ENCODE results near the gene PPIF. TPM values are rescaled to one million over a fixed set of nuclear protein-coding genes. Genes with fewer than 3 reads are reported as not detected.

Gene PPIF
- total and polyA plus RNA-seq, 2 donors = 17.4 to 39.4 TPM

- Histone ChIP-seq H3K27ac (ENCODE audit: low read depth) (no peak overlapping the region), H3K36me3 (ENCODE audit: insufficient read depth) (no peaks in the 10 kb centered on the region), H3K4me1 (ENCODE audit: insufficient read depth) (no peaks in the 10 kb centered on the region), H3K4me3 (ENCODE audit: low read depth, low read length) (no peak overlapping the region)
- DNase-seq (ENCODE audit: extremely low spot score) = no peak
- 42% methylated on average over 16 of the region's 16 CpGs for WGBS
These were observed 43.4 kb downstream of the PPIF start for GRCh38 chr10:79390551-79391229.

- H3K36me3 ChIP-seq (ENCODE audit: insufficient read depth) = no peaks in the 10 kb centered on the region
- 69% methylated on average over 12 of the region's 12 CpGs for WGBS
- H3K27ac ChIP-seq (ENCODE audit: low read depth) = no peak overlapping the region
- no peaks in the 10 kb centered on the region for H3K4me1 ChIP-seq (ENCODE audit: insufficient read depth)
- no peak for DNase-seq (ENCODE audit: extremely low spot score)
- H3K4me3 ChIP-seq (ENCODE audit: low read depth, low read length) = no peak overlapping the region
These were observed 44.2 kb downstream of the PPIF start for GRCh38 chr10:79391231-79392019.

- H3K4me3 ChIP-seq (ENCODE audit: low read depth, low read length) = no peak overlapping the region
- no peaks in the 10 kb centered on the region for H3K36me3 ChIP-seq (ENCODE audit: insufficient read depth)
- H3K4me1 ChIP-seq (ENCODE audit: insufficient read depth) = no peaks in the 10 kb centered on the region
- no peak for DNase-seq (ENCODE audit: extremely low spot score)
- 84% methylated on average over 14 of the region's 14 CpGs for WGBS
- no peak overlapping the region for H3K27ac ChIP-seq (ENCODE audit: low read depth)
These were observed 44.7 kb downstream of the PPIF start for GRCh38 chr10:79392020-79392398.

GRCh38 chr10:79392506-79393176, 45.4 kb downstream of the PPIF start:
- 57% methylated on average over 6 of the region's 6 CpGs for WGBS
- Histone ChIP-seq H3K36me3 (ENCODE audit: insufficient read depth) (no peaks in the 10 kb centered on the region), H3K4me3 (ENCODE audit: low read depth, low read length) (no peak overlapping the region), H3K27ac (ENCODE audit: low read depth) (no peak overlapping the region), H3K4me1 (ENCODE audit: insufficient read depth) (no peaks in the 10 kb centered on the region)
- DNase-seq (ENCODE audit: extremely low spot score) = no peak

- no peak overlapping the region for H3K27ac ChIP-seq (ENCODE audit: low read depth)
- H3K36me3 ChIP-seq (ENCODE audit: insufficient read depth) = no peaks in the 10 kb centered on the region
- DNase-seq (ENCODE audit: extremely low spot score) = no peak
- no peaks in the 10 kb centered on the region for H3K4me1 ChIP-seq (ENCODE audit: insufficient read depth)
- no peak overlapping the region for H3K4me3 ChIP-seq (ENCODE audit: low read depth, low read length)
- WGBS = 93% methylated on average over 4 of the region's 4 CpGs
These were observed 46.1 kb downstream of the PPIF start for GRCh38 chr10:79393221-79393923.

GRCh38 chr10:79393924-79394610, 46.8 kb downstream of the PPIF start:
- WGBS = 93% methylated on average over 17 of the region's 17 CpGs
- H3K27ac ChIP-seq (ENCODE audit: low read depth) = no peak overlapping the region
- no peak overlapping the region for H3K4me3 ChIP-seq (ENCODE audit: low read depth, low read length)
- H3K36me3 ChIP-seq (ENCODE audit: insufficient read depth) = no peaks in the 10 kb centered on the region
- no peak for DNase-seq (ENCODE audit: extremely low spot score)
- H3K4me1 ChIP-seq (ENCODE audit: insufficient read depth) = no peaks in the 10 kb centered on the region

GRCh38 chr10:79394664-79395063, 47.4 kb downstream of the PPIF start:
- H3K27ac ChIP-seq (ENCODE audit: low read depth) = no peak overlapping the region
- no peaks in the 10 kb centered on the region for H3K36me3 ChIP-seq (ENCODE audit: insufficient read depth)
- WGBS = 90% methylated on average over 5 of the region's 5 CpGs
- no peaks in the 10 kb centered on the region for H3K4me1 ChIP-seq (ENCODE audit: insufficient read depth)
- DNase-seq (ENCODE audit: extremely low spot score) = no peak
- no peak overlapping the region for H3K4me3 ChIP-seq (ENCODE audit: low read depth, low read length)

GRCh38 chr10:79396520-79396919, 49.3 kb downstream of the PPIF start:
- no peak overlapping the region for H3K27ac ChIP-seq (ENCODE audit: low read depth)

GRCh38 chr10:79397051-79397450, 49.8 kb downstream of the PPIF start:
- Histone ChIP-seq H3K4me1 (ENCODE audit: insufficient read depth) (no peaks in the 10 kb centered on the region), H3K27ac (ENCODE audit: low read depth) (peak overlapping the region; percentile 75)

More at GRCh38 chr10:79396520-79396919, 49.3 kb downstream of the PPIF start:
- Histone ChIP-seq H3K4me1 (ENCODE audit: insufficient read depth) (no peaks in the 10 kb centered on the region), H3K36me3 (ENCODE audit: insufficient read depth) (no peaks in the 10 kb centered on the region), H3K4me3 (ENCODE audit: low read depth, low read length) (no peak overlapping the region)
- 64% methylated on average over 5 of the region's 5 CpGs for WGBS
- no peak for DNase-seq (ENCODE audit: extremely low spot score)

GRCh38 chr10:79397575-79398303, 50.5 kb downstream of the PPIF start:
- Histone ChIP-seq H3K4me1 (ENCODE audit: insufficient read depth) (no peaks in the 10 kb centered on the region), H3K36me3 (ENCODE audit: insufficient read depth) (no peaks in the 10 kb centered on the region), H3K27ac (ENCODE audit: low read depth) (peak overlapping the region; percentile 75), H3K4me3 (ENCODE audit: low read depth, low read length) (no peak overlapping the region)
- no peak for DNase-seq (ENCODE audit: extremely low spot score)
- WGBS = 29% methylated on average over 17 of the region's 17 CpGs

More at GRCh38 chr10:79397051-79397450, 49.8 kb downstream of the PPIF start:
- no peak for DNase-seq (ENCODE audit: extremely low spot score)
- Histone ChIP-seq H3K36me3 (ENCODE audit: insufficient read depth) (no peaks in the 10 kb centered on the region), H3K4me3 (ENCODE audit: low read depth, low read length) (no peak overlapping the region)
- 61% methylated on average over 6 of the region's 6 CpGs for WGBS

- Histone ChIP-seq H3K36me3 (ENCODE audit: insufficient read depth) (no peaks in the 10 kb centered on the region), H3K4me3 (ENCODE audit: low read depth, low read length) (no peak overlapping the region), H3K4me1 (ENCODE audit: insufficient read depth) (no peaks in the 10 kb centered on the region), H3K27ac (ENCODE audit: low read depth) (peak overlapping the region; percentile 73)
- DNase-seq (ENCODE audit: extremely low spot score) = no peak
- WGBS = 83% methylated on average over 4 of the region's 4 CpGs
These were observed 51.4 kb downstream of the PPIF start for GRCh38 chr10:79398642-79399041.

- H3K4me3 ChIP-seq (ENCODE audit: low read depth, low read length) = no peak overlapping the region
- H3K4me1 ChIP-seq (ENCODE audit: insufficient read depth) = no peaks in the 10 kb centered on the region
These were observed 52.1 kb downstream of the PPIF start for GRCh38 chr10:79399223-79399831.

More at GRCh38 chr10:79399223-79399831, 52.1 kb downstream of the PPIF start:
- H3K36me3 ChIP-seq (ENCODE audit: insufficient read depth) = no peaks in the 10 kb centered on the region
- H3K27ac ChIP-seq (ENCODE audit: low read depth) = peak overlapping the region; percentile 73
- 9% methylated on average over 15 of the region's 15 CpGs for WGBS
- peak; percentile 86 for DNase-seq (ENCODE audit: extremely low spot score)

Data from urinary bladder (tissue), 4 donors.